ENCODE measurements around the gene CD44.

Gene CD44

GRCh38 chr11:35127619-35128018 lies 11.4 kb upstream of the CD44 start:
- no peak overlapping the region for H3K4me3 ChIP-seq (ENCODE audit: control insufficient read depth, low read depth, low read length)
- TF ChIP-seq CTCF (IDR thresholded peaks at IDR 0.05; ENCODE audit: control insufficient read depth, insufficient read depth, low read depth, low read length, missing control alignments), result no peak
- DNase-seq (ENCODE audit: low read depth), result no peak

GRCh38 chr11:35131094-35131493 lies 7.9 kb upstream of the CD44 start:
- H3K4me3 ChIP-seq (ENCODE audit: control insufficient read depth, low read depth, low read length), result no peak overlapping the region
- TF ChIP-seq CTCF (IDR thresholded peaks at IDR 0.05; ENCODE audit: control insufficient read depth, insufficient read depth, low read depth, low read length, missing control alignments), result no peak
- no peak for DNase-seq (ENCODE audit: low read depth)

- no peak for DNase-seq (ENCODE audit: low read depth)
- no peak for TF ChIP-seq CTCF (IDR thresholded peaks at IDR 0.05; ENCODE audit: control insufficient read depth, insufficient read depth, low read depth, low read length, missing control alignments)
- no peak overlapping the region for H3K4me3 ChIP-seq (ENCODE audit: control insufficient read depth, low read depth, low read length)
Measured at GRCh38 chr11:35131886-35132285, 7.1 kb upstream of the CD44 start.

- TF ChIP-seq CTCF (IDR thresholded peaks at IDR 0.05; ENCODE audit: control insufficient read depth, insufficient read depth, low read depth, low read length, missing control alignments), result no peak
- no peak for DNase-seq (ENCODE audit: low read depth)
- no peak overlapping the region for H3K4me3 ChIP-seq (ENCODE audit: control insufficient read depth, low read depth, low read length)
Measured at GRCh38 chr11:35133656-35134055, 5.3 kb upstream of the CD44 start.

- no peak for TF ChIP-seq CTCF (IDR thresholded peaks at IDR 0.05; ENCODE audit: control insufficient read depth, insufficient read depth, low read depth, low read length, missing control alignments)
- DNase-seq (ENCODE audit: low read depth), result no peak
- no peak overlapping the region for H3K4me3 ChIP-seq (ENCODE audit: control insufficient read depth, low read depth, low read length)
Measured at GRCh38 chr11:35134403-35135148, 4.4 kb upstream of the CD44 start.

- no peak for TF ChIP-seq CTCF (IDR thresholded peaks at IDR 0.05; ENCODE audit: control insufficient read depth, insufficient read depth, low read depth, low read length, missing control alignments)
- no peak overlapping the region for H3K4me3 ChIP-seq (ENCODE audit: control insufficient read depth, low read depth, low read length)
- DNase-seq (ENCODE audit: low read depth), result no peak
Measured at GRCh38 chr11:35135222-35135621, 3.7 kb upstream of the CD44 start.
